HG02642 (cell line): ENCODE data around the gene CARMIL1.

Source experiments
- ATAC-seq: cut with Tn5 transposase; IDR thresholded peaks from one replicate; pipeline ENCODE4 v1.9.1; 2021; ENCODE audit warnings: mild to moderate bottlenecking; ENCODE audit not compliant: unreplicated experiment, poor library complexity

The CARMIL1 gene

GRCh38 chr6:25665455-25665854 lies 386.3 kb downstream of the CARMIL1 start:
- no peak for ATAC-seq

GRCh38 chr6:25669413-25669812 lies 390.2 kb downstream of the CARMIL1 start:
- ATAC-seq, result no peak
